ENCODE results near the gene SOX18.

- TF ChIP-seq CTCF (IDR thresholded peaks at IDR 0.05) = no peak
- TF ChIP-seq POLR2A (IDR thresholded peaks at IDR 0.05) = no peak
- no peak for TF ChIP-seq POLR2AphosphoS5 (IDR thresholded peaks at IDR 0.05)
- TF ChIP-seq EP300 (IDR thresholded peaks at IDR 0.05) = no peak
Observed at GRCh38 chr20:64074184-64074789, 24.8 kb upstream of the SOX18 start.

Measured in gastroesophageal sphincter (tissue), 3 donors.